ENCODE data around the gene TH.

DNA sequence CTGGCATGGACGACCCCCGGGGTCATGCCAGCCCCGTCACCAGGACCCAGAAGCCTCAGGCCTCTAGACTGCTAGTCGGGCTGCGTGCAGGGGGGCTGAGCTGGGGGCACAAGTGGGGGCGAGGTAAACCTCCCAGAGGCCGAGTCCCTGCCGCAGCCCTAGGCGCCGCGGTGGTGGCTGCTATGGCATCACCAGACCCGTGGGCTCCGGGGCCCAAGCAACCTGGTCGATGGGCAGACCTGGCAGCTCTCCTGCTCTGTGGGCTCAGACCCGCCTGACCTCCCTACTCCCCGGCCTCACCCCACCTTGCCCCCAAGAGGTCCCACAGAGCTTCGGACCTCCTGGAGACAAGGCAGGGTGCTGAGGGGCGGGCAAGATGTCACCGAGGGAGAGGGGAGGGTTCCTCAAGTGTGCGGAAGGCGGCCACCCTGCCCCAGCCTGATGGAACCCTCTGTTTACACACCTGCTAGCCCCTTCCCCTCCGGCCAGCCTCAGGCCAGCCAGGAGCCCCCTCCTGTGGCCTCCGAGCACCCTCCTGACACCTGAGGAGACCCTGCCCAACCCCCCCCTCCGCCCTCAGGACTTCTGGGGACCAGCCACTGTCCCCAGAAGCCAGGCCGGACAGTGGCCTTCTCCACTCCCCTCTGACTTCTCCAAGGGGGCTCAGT is 41.8 kb downstream of the TH start:
- TF ChIP-seq POLR2AphosphoS5 (IDR thresholded peaks at IDR 0.05; ENCODE audit: low read depth, low read length) (no peak), POLR2A (IDR thresholded peaks at IDR 0.05; ENCODE audit: low read depth, low read length) (no peak), TAF1 (IDR thresholded peaks at IDR 0.05; ENCODE audit: borderline replicate concordance, low read depth, low read length) (no peak)
